Suprapubic skin (tissue), 4 donors: ENCODE results near the gene CPTP. TPM values are rescaled to one million over a fixed set of nuclear protein-coding genes. Genes with fewer than 3 reads are reported as not detected.
A peak's percentile ranks its signal among the peaks of the same experiment; 100 is the strongest.

Experiments
- DNase-seq, 2 donors: peaks; one replicate each; pipeline ENCODE4 v3.0.0-alpha.2; 2019; ENCODE audit warnings: low spot score in 2 of 2
- H3K27ac ChIP-seq: fragments of 200-600 bp; sonication (generic); one replicate; pipeline ENCODE4 v1.5.1; 2019
- H3K27me3 ChIP-seq: fragments of 200-600 bp; sonication (generic); one replicate; pipeline ENCODE4 v1.5.1; 2019
- H3K36me3 ChIP-seq: fragments of 200-600 bp; sonication (generic); one replicate; pipeline ENCODE4 v1.5.1; 2019
- H3K4me1 ChIP-seq: fragments of 200-600 bp; sonication (generic); one replicate; pipeline ENCODE4 v1.5.1; 2019
- H3K4me3 ChIP-seq: fragments of 200-600 bp; sonication (generic); one replicate; pipeline ENCODE4 v1.5.1; 2019; ENCODE audit warnings: mild to moderate bottlenecking
- H3K9me3 ChIP-seq: fragments of 200-600 bp; sonication (generic); one replicate; pipeline ENCODE4 v1.5.1; 2019
- CTCF ChIP-seq, 2 donors: fragments of 200-600 bp in 1 of 2; fragments of 450-650 bp in 1 of 2; sonication (generic) in 1 of 2; IDR thresholded peaks; one replicate each; pipeline ENCODE4 v1.5.1; 2016 to 2019; ENCODE audit warnings: antibody characterized with exemption in 2 of 2, mild to moderate bottlenecking in 1 of 2, moderate library complexity in 1 of 2
- EP300 ChIP-seq: sonication (generic); formaldehyde crosslinking; IDR thresholded peaks from one replicate; pipeline ENCODE4 v1.6.1; 2017; ENCODE audit warnings: antibody characterized with exemption
- POLR2A ChIP-seq, 2 donors: fragments of 450-650 bp; IDR thresholded peaks; one replicate each; pipeline ENCODE4 v1.6.1; 2017; ENCODE audit warnings: antibody characterized with exemption in 2 of 2, mild to moderate bottlenecking in 2 of 2, moderate library complexity in 2 of 2
- POLR2AphosphoS5 ChIP-seq, 3 donors: sonication (generic); formaldehyde crosslinking; IDR thresholded peaks; one replicate each; pipeline ENCODE4 v1.6.1; 2017; ENCODE audit warnings: antibody characterized with exemption in 3 of 3
- WGBS: methylation state at CpG from one replicate; pipeline ENCODE4 v1.1.5; 2018; 5-methylcytosine and 5-hydroxymethylcytosine counted together
- total RNA-seq, 4 donors: library from RNA; depleted of rRNA; stranded (reverse); fragments of >200 nt; gene quantifications; one replicate each; pipeline ENCODE4 v1.1.0, GENCODE V29; 2016

Gene CPTP
- total RNA-seq, 4 donors from 2014 or later, result 32.5 to 60.4 (median 54.3) TPM

- Histone ChIP-seq H3K36me3 (peaks cover 7% of the 10 kb centered on the region), H3K4me3 (no peak overlapping the region), H3K4me1 (peaks cover 46% of the 10 kb centered on the region), H3K27me3 (no peaks in the 10 kb centered on the region), H3K27ac (no peak overlapping the region), H3K9me3 (no peaks in the 10 kb centered on the region)
- no peak for TF ChIP-seq POLR2A (IDR thresholded peaks at IDR 0.05)
- no peak for TF ChIP-seq EP300
- no peak for TF ChIP-seq POLR2AphosphoS5 (IDR thresholded peaks at IDR 0.05)
- peak; percentile 91 to 98 for TF ChIP-seq CTCF (IDR thresholded peaks at IDR 0.05)
- DNase-seq, result peak in 1 of 2 donors; percentile 83
- WGBS, result 42% methylated on average over 13 of the region's 26 CpGs
Observed at GRCh38 chr1:1371746-1372711, 47.4 kb downstream of the CPTP start.

GRCh38 chr1:1373051-1373814, 48.6 kb downstream of the CPTP start:
- TF ChIP-seq POLR2AphosphoS5 (IDR thresholded peaks at IDR 0.05) (no peak), POLR2A (IDR thresholded peaks at IDR 0.05) (no peak), EP300 (no peak), CTCF (IDR thresholded peaks at IDR 0.05) (no peak)
- 89% methylated on average over 18 of the region's 26 CpGs for WGBS
- peak overlapping the region; percentile 99 for H3K4me3 ChIP-seq

GRCh38 chr1:1373815-1374588, 49.4 kb downstream of the CPTP start:
- Histone ChIP-seq H3K9me3 (no peaks in the 10 kb centered on the region), H3K27me3 (no peaks in the 10 kb centered on the region), H3K4me3 (peak overlapping the region; percentile 99), H3K27ac (peak overlapping the region; percentile 90), H3K36me3 (peaks cover 7% of the 10 kb centered on the region), H3K4me1 (peaks cover 46% of the 10 kb centered on the region)
- WGBS, result 48% methylated on average over 46 of the region's 52 CpGs
- peak in 1 of 2 donors; percentile 77 for DNase-seq
- TF ChIP-seq POLR2A (IDR thresholded peaks at IDR 0.05) (no peak), EP300 (no peak), CTCF (IDR thresholded peaks at IDR 0.05) (no peak), POLR2AphosphoS5 (IDR thresholded peaks at IDR 0.05) (no peak)

More at GRCh38 chr1:1373051-1373814, 48.6 kb downstream of the CPTP start:
- DNase-seq, result no peak
- Histone ChIP-seq H3K27ac (no peak overlapping the region), H3K9me3 (no peaks in the 10 kb centered on the region), H3K27me3 (no peaks in the 10 kb centered on the region), H3K36me3 (peaks cover 7% of the 10 kb centered on the region), H3K4me1 (peaks cover 46% of the 10 kb centered on the region)

- Histone ChIP-seq H3K27me3 (no peaks in the 10 kb centered on the region), H3K4me3 (peak overlapping the region; percentile 99), H3K27ac (peak overlapping the region; percentile 90), H3K4me1 (peaks cover 46% of the 10 kb centered on the region), H3K36me3 (peaks cover 7% of the 10 kb centered on the region), H3K9me3 (no peaks in the 10 kb centered on the region)
- 0% methylated on average over 13 of the region's 24 CpGs for WGBS
- peak in 1 of 2 donors; percentile 75 for DNase-seq
- no peak for TF ChIP-seq EP300
- no peak for TF ChIP-seq POLR2A (IDR thresholded peaks at IDR 0.05)
- TF ChIP-seq CTCF (IDR thresholded peaks at IDR 0.05), result no peak
- TF ChIP-seq POLR2AphosphoS5 (IDR thresholded peaks at IDR 0.05), result no peak
Observed at GRCh38 chr1:1374589-1374928, 50.0 kb downstream of the CPTP start.
